Breast epithelium (tissue), 3 donors: ENCODE data around the gene NAP1L4.

Experiments used
- POLR2A ChIP-seq: fragments of 450-650 bp; IDR thresholded peaks from one replicate; pipeline ENCODE4 v1.6.1; 2016; ENCODE audit warnings: antibody characterized with exemption, mild to moderate bottlenecking, moderate library complexity
- TF ChIP-seq, protein P1 (sequence below), 3 donors: fragments of 450-650 bp; IDR thresholded peaks; one replicate each; pipeline ENCODE4 v1.5.1; 2016 to 2017; ENCODE audit warnings: antibody characterized with exemption in 3 of 3, mild to moderate bottlenecking in 3 of 3, moderate library complexity in 3 of 3

DNA sequence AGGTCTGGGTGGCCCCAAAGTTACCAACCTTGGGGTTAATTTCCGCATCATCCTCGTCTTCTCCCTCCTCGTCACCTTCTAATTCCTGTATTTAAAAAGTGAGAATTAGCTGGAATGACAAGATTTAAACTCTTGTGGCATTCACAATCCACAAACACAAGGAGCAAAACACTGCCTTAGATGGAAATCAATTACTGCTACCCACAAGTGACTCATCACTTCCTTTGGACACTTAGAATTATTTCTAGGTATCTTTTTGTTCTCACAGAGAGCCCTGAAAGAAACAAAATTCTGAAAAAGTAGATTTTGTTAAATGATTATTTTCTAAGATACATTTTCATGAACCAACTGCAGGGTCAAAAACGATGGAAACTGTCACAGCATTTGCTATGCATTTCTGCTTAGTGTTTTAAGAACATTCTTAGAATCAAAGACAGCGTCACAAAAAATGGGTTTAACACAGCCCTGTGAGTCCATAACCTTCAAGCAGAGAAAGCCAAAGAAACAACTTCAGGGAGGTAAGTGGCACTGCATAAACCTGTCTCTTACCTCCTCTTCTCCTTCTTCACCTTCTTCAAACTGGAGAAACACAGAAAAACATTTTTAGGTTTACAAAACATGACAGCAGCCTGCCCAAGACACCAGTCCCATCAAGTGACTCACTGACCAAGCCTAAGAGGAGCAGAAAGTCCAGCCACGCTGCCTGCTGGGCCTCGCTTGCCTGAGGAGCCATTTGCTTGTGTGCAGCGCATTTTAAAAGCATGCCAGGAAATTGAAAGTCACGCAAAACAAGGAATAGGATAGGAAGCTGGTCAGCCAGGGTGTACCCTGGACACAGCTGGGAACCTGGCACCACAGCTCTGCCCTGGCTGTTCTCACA, 40.7 kb downstream of the NAP1L4 start:
- TF ChIP-seq, protein P1, sequence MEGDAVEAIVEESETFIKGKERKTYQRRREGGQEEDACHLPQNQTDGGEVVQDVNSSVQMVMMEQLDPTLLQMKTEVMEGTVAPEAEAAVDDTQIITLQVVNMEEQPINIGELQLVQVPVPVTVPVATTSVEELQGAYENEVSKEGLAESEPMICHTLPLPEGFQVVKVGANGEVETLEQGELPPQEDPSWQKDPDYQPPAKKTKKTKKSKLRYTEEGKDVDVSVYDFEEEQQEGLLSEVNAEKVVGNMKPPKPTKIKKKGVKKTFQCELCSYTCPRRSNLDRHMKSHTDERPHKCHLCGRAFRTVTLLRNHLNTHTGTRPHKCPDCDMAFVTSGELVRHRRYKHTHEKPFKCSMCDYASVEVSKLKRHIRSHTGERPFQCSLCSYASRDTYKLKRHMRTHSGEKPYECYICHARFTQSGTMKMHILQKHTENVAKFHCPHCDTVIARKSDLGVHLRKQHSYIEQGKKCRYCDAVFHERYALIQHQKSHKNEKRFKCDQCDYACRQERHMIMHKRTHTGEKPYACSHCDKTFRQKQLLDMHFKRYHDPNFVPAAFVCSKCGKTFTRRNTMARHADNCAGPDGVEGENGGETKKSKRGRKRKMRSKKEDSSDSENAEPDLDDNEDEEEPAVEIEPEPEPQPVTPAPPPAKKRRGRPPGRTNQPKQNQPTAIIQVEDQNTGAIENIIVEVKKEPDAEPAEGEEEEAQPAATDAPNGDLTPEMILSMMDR (IDR thresholded peaks at IDR 0.05): no peak
- no peak for TF ChIP-seq POLR2A
